DMS79 (cell line): ENCODE results near the gene HBA1.
"Not testable (repeated sequence)": the region's sequence is repeated elsewhere in the genome, so short reads cannot be mapped to it uniquely, and the experiment has no call there.

Source experiments
- DNase-seq: peaks from one replicate; lab custom pipeline; 2025; lab: John Stamatoyannopoulos, UW

HBA1 gene

GRCh38 chr16:203246-203645 lies 26.8 kb downstream of the HBA1 start:
- no peak for DNase-seq

- not testable (repeated sequence) for DNase-seq
Measured at GRCh38 chr16:204046-204445, 27.6 kb downstream of the HBA1 start.

GRCh38 chr16:209359-209758 lies 32.9 kb downstream of the HBA1 start:
- not testable (repeated sequence) for DNase-seq

- not testable (repeated sequence) for DNase-seq
Measured at GRCh38 chr16:211631-212180, 35.2 kb downstream of the HBA1 start.

- no peak for DNase-seq
Measured at GRCh38 chr16:212999-213398, 36.5 kb downstream of the HBA1 start.

- no peak for DNase-seq
Measured at GRCh38 chr16:220021-220420, 43.5 kb downstream of the HBA1 start.
